Measurements from ENCODE around the gene EAF1.
"Not testable (repeated sequence)": the region's sequence is repeated elsewhere in the genome, so short reads cannot be mapped to it uniquely, and the experiment has no call there.

The EAF1 gene

DNA sequence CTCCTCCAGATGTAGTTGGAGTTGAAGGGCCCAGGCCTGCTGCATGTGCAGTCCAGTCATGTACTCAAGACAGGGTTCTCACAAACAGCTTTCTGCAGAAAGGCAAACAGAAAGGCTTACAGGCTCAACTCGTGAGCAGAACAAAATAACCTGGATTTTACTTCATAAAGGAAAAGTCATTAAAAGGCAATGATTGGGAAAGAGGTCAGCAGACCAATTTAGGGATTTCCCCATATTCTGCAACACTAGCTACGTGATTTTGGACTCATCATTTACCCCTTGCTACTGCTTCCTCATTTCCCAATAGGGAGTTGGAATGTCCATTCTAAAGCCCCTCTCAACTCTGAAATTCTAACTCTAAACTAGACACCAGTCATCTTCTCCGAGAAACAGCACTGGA is 18.2 kb upstream of the EAF1 start:
- no peak for TF ChIP-seq EZH2 (IDR thresholded peaks at IDR 0.05; ENCODE audit: borderline replicate concordance, low read length)
- TF ChIP-seq, protein P1, sequence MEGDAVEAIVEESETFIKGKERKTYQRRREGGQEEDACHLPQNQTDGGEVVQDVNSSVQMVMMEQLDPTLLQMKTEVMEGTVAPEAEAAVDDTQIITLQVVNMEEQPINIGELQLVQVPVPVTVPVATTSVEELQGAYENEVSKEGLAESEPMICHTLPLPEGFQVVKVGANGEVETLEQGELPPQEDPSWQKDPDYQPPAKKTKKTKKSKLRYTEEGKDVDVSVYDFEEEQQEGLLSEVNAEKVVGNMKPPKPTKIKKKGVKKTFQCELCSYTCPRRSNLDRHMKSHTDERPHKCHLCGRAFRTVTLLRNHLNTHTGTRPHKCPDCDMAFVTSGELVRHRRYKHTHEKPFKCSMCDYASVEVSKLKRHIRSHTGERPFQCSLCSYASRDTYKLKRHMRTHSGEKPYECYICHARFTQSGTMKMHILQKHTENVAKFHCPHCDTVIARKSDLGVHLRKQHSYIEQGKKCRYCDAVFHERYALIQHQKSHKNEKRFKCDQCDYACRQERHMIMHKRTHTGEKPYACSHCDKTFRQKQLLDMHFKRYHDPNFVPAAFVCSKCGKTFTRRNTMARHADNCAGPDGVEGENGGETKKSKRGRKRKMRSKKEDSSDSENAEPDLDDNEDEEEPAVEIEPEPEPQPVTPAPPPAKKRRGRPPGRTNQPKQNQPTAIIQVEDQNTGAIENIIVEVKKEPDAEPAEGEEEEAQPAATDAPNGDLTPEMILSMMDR (IDR thresholded peaks at IDR 0.05; ENCODE audit: low read length): no peak
- no peaks in the 10 kb centered on the region for H3K79me2 ChIP-seq (ENCODE audit: insufficient read depth, low read length)
- H3K4me1 ChIP-seq (ENCODE audit: insufficient read depth, low read length, severe bottlenecking): no peaks in the 10 kb centered on the region
- H2AFZ ChIP-seq (ENCODE audit: low read length): no peak overlapping the region
- H3K9ac ChIP-seq (ENCODE audit: low read length): no peak overlapping the region
- no peak overlapping the region for H3K27ac ChIP-seq (ENCODE audit: low read depth, low read length, poor library complexity, severe bottlenecking)
- no peaks in the 10 kb centered on the region for H3K9me3 ChIP-seq (ENCODE audit: low read length)
- peaks cover 29% of the 10 kb centered on the region for H3K36me3 ChIP-seq (ENCODE audit: insufficient read depth, low read length)
- no peaks in the 10 kb centered on the region for H3K27me3 ChIP-seq (ENCODE audit: insufficient read depth, low read length)
- no peak overlapping the region for H3K4me2 ChIP-seq (ENCODE audit: low read length)
- H3K9me2 ChIP-seq (ENCODE audit: low read depth, low read length): no peaks in the 10 kb centered on the region
- H3K4me3 ChIP-seq (ENCODE audit: low read depth, low read length, poor library complexity, severe bottlenecking): no peak overlapping the region
- H4K20me1 ChIP-seq (ENCODE audit: insufficient read depth, low read length): no peaks in the 10 kb centered on the region
- no peaks in the 10 kb centered on the region for H3F3A ChIP-seq (ENCODE audit: insufficient read depth, low read length)

DNA sequence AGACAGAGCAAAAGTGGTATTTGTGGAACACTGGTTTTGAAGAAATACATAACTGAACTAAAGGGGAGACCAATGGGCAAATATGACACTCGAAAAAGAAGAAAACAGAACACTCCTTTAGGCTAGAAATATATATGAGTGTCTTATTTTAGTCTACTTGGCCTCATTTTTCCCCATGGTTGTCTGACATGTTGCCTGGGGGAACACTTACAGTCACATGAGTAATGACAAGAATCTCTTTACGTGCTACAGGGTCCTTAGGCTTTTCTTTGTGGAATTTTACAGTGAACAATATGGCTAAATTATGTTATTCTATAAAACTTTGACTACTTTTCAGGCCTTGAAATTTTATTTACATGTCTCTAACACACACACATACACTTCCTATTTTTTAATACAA is 17.6 kb upstream of the EAF1 start:
- TF ChIP-seq, protein P1 (IDR thresholded peaks at IDR 0.05; ENCODE audit: low read length): no peak
- TF ChIP-seq EZH2 (IDR thresholded peaks at IDR 0.05; ENCODE audit: borderline replicate concordance, low read length): no peak

GRCh38 chr3:15410966-15411365 is 16.4 kb upstream of the EAF1 start:
- H2AFZ ChIP-seq (ENCODE audit: low read length); H3K4me2 ChIP-seq (ENCODE audit: low read length); H3F3A ChIP-seq (ENCODE audit: insufficient read depth, low read length); H3K9me3 ChIP-seq (ENCODE audit: low read length); H3K79me2 ChIP-seq (ENCODE audit: insufficient read depth, low read length); H3K9ac ChIP-seq (ENCODE audit: low read length); H3K27ac ChIP-seq (ENCODE audit: low read depth, low read length, poor library complexity, severe bottlenecking); H4K20me1 ChIP-seq (ENCODE audit: insufficient read depth, low read length); H3K4me3 ChIP-seq (ENCODE audit: low read depth, low read length, poor library complexity, severe bottlenecking); H3K4me1 ChIP-seq (ENCODE audit: insufficient read depth, low read length, severe bottlenecking); H3K9me2 ChIP-seq (ENCODE audit: low read depth, low read length); H3K27me3 ChIP-seq (ENCODE audit: insufficient read depth, low read length): not testable (repeated sequence)
- H3K36me3 ChIP-seq (ENCODE audit: insufficient read depth, low read length): peaks cover 46% of the 10 kb centered on the region

More for the DNA sequence above, 17.6 kb upstream of the EAF1 start:
- no peaks in the 10 kb centered on the region for H3F3A ChIP-seq (ENCODE audit: insufficient read depth, low read length)
- peaks cover 34% of the 10 kb centered on the region for H3K36me3 ChIP-seq (ENCODE audit: insufficient read depth, low read length)
- H3K4me1 ChIP-seq (ENCODE audit: insufficient read depth, low read length, severe bottlenecking): no peaks in the 10 kb centered on the region
- H3K9me3 ChIP-seq (ENCODE audit: low read length): no peaks in the 10 kb centered on the region
- H4K20me1 ChIP-seq (ENCODE audit: insufficient read depth, low read length): no peaks in the 10 kb centered on the region
- no peaks in the 10 kb centered on the region for H3K79me2 ChIP-seq (ENCODE audit: insufficient read depth, low read length)
- H3K9ac ChIP-seq (ENCODE audit: low read length): no peak overlapping the region
- H3K9me2 ChIP-seq (ENCODE audit: low read depth, low read length): no peaks in the 10 kb centered on the region
- H3K4me3 ChIP-seq (ENCODE audit: low read depth, low read length, poor library complexity, severe bottlenecking): no peak overlapping the region
- H3K4me2 ChIP-seq (ENCODE audit: low read length): no peak overlapping the region
- H3K27me3 ChIP-seq (ENCODE audit: insufficient read depth, low read length): no peaks in the 10 kb centered on the region
- no peak overlapping the region for H2AFZ ChIP-seq (ENCODE audit: low read length)
- H3K27ac ChIP-seq (ENCODE audit: low read depth, low read length, poor library complexity, severe bottlenecking): no peak overlapping the region

DNA sequence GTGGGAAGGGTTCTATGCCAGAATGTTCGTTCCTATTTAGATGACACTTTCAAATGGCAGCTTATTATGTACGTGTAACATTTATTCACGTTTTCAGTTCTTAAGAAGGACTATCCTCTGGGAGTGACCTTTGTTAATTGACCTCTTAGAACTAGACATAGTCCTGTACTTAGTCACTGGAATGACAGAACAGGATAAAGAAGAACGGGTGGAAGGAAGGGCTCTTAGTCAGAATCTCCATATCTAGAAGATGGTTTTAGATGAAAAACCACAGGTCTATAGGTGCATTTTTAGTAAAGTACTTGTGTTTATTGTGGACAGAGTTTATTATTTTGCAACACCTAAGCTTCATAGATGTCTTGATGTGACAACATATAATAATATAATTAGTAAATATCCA is 6.5 kb upstream of the EAF1 start:
- Histone ChIP-seq H3K9ac (ENCODE audit: low read length) (no peak overlapping the region), H3K4me3 (ENCODE audit: low read depth, low read length, poor library complexity, severe bottlenecking) (no peak overlapping the region), H3K9me3 (ENCODE audit: low read length) (no peaks in the 10 kb centered on the region), H3K4me2 (ENCODE audit: low read length) (no peak overlapping the region), H3K27ac (ENCODE audit: low read depth, low read length, poor library complexity, severe bottlenecking) (no peak overlapping the region), H4K20me1 (ENCODE audit: insufficient read depth, low read length) (no peaks in the 10 kb centered on the region), H3K36me3 (ENCODE audit: insufficient read depth, low read length) (peaks cover 72% of the 10 kb centered on the region), H3K9me2 (ENCODE audit: low read depth, low read length) (no peaks in the 10 kb centered on the region), H3F3A (ENCODE audit: insufficient read depth, low read length) (no peaks in the 10 kb centered on the region), H3K79me2 (ENCODE audit: insufficient read depth, low read length) (no peaks in the 10 kb centered on the region), H3K4me1 (ENCODE audit: insufficient read depth, low read length, severe bottlenecking) (peaks cover 11% of the 10 kb centered on the region), H2AFZ (ENCODE audit: low read length) (no peak overlapping the region), H3K27me3 (ENCODE audit: insufficient read depth, low read length) (no peaks in the 10 kb centered on the region)
- no peak for TF ChIP-seq EZH2 (IDR thresholded peaks at IDR 0.05; ENCODE audit: borderline replicate concordance, low read length)
- TF ChIP-seq, protein P1 (IDR thresholded peaks at IDR 0.05; ENCODE audit: low read length): no peak

Measured in OCI-LY1 (cell line).